Measurements from ENCODE around the gene PARVB.

DNA sequence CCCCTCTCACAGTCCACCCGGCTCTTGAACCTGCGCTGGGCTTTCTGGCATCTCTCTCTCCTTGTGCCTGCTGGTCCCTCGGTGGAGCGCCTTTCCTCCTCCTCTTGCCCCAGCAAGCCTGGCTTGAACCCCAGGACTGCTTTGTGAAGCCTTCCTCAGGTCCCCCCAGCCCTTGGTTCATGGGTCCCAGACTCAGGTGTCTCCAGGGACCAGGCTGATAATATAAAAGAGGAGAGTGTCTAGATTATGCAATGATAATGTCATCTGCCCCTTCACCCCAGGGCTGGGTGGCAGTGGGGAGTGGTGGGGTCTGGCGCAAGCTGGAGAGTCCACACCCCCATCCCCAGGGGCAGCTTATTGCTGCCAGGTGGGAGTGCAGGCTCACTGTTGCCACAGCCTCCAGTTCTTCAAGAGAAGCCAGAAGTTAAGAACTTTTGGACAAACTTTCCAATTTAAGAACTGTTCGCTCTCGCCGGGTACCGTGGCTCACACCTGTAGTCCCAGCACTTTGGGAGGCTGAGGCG lies 120.0 kb downstream of the PARVB start:
- TF ChIP-seq, protein P1, sequence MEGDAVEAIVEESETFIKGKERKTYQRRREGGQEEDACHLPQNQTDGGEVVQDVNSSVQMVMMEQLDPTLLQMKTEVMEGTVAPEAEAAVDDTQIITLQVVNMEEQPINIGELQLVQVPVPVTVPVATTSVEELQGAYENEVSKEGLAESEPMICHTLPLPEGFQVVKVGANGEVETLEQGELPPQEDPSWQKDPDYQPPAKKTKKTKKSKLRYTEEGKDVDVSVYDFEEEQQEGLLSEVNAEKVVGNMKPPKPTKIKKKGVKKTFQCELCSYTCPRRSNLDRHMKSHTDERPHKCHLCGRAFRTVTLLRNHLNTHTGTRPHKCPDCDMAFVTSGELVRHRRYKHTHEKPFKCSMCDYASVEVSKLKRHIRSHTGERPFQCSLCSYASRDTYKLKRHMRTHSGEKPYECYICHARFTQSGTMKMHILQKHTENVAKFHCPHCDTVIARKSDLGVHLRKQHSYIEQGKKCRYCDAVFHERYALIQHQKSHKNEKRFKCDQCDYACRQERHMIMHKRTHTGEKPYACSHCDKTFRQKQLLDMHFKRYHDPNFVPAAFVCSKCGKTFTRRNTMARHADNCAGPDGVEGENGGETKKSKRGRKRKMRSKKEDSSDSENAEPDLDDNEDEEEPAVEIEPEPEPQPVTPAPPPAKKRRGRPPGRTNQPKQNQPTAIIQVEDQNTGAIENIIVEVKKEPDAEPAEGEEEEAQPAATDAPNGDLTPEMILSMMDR (IDR thresholded peaks at IDR 0.05; ENCODE audit: low read depth, low read length), result no peak
- no peak for TF ChIP-seq POLR2A (IDR thresholded peaks at IDR 0.05; ENCODE audit: extremely low read depth, insufficient read length)
